SK-N-SH treated with all-trans-retinoic acid at 6 μM for 48 hours (cell line): Measurements from ENCODE around the gene RWDD4.

Experiments
- ATAC-seq: fragments of 200-7000 bp; cut with Tn5 transposase; 3 replicates; pipeline ENCODE4 v1.9.1; 2020; ENCODE audit warnings: mild to moderate bottlenecking, moderate library complexity
- ARNTL ChIP-seq: fragments of 450-650 bp; formaldehyde crosslinking; IDR thresholded peaks from 2 replicates; pipeline ENCODE4 v1.5.0; 2020; ENCODE audit warnings: low read depth, mild to moderate bottlenecking, moderate library complexity, borderline replicate concordance
- BACH2 ChIP-seq: fragments of 250-450 bp; sonication (Bioruptor Pico); IDR thresholded peaks from 2 replicates; pipeline ENCODE4 v1.9.0; 2021; ENCODE audit warnings: mild to moderate bottlenecking, borderline replicate concordance
- CSDC2 ChIP-seq: fragments of 250-450 bp; sonication (Bioruptor Pico); IDR thresholded peaks from 2 replicates; pipeline ENCODE4 v1.5.0; 2020; ENCODE audit warnings: mild to moderate bottlenecking, moderate library complexity
- ESRRG ChIP-seq: fragments of 250-450 bp; sonication (Bioruptor Pico); IDR thresholded peaks from 2 replicates; pipeline ENCODE4 v1.6.1; 2021; ENCODE audit warnings: mild to moderate bottlenecking
- GLIS3 ChIP-seq: fragments of 250-450 bp; sonication (Bioruptor Pico); IDR thresholded peaks from 2 replicates; pipeline ENCODE4 v1.5.0; 2020; ENCODE audit warnings: mild to moderate bottlenecking, moderate library complexity
- ISL1 ChIP-seq: fragments of 250-450 bp; sonication (Bioruptor Pico); IDR thresholded peaks from 2 replicates; pipeline ENCODE4 v2.1.2; 2022; ENCODE audit warnings: mild to moderate bottlenecking, moderate library complexity
- OSR1 ChIP-seq: fragments of 250-450 bp; sonication (Bioruptor Pico); IDR thresholded peaks from 2 replicates; pipeline ENCODE4 v1.8.0; 2022; ENCODE audit warnings: moderate library complexity, mild to moderate bottlenecking, inconsistent platforms
- POU6F1 ChIP-seq: fragments of 250-450 bp; sonication (Bioruptor Pico); IDR thresholded peaks from 2 replicates; pipeline ENCODE4 v1.8.0; 2021; ENCODE audit warnings: low read depth, mild to moderate bottlenecking, moderate library complexity, borderline replicate concordance
- PPARA ChIP-seq: fragments of 250-450 bp; sonication (Bioruptor Pico); IDR thresholded peaks from 2 replicates; pipeline ENCODE4 v1.5.0; 2020; ENCODE audit warnings: mild to moderate bottlenecking, borderline replicate concordance
- RARB ChIP-seq: fragments of 250-450 bp; sonication (Bioruptor Pico); IDR thresholded peaks from 2 replicates; pipeline ENCODE4 v1.8.0; 2021; ENCODE audit warnings: mild to moderate bottlenecking, moderate library complexity
- SNAI2 ChIP-seq: fragments of 250-450 bp; sonication (Bioruptor Pico); IDR thresholded peaks from 2 replicates; pipeline ENCODE4 v1.5.0; 2020; ENCODE audit warnings: mild to moderate bottlenecking, moderate library complexity
- TCF4 ChIP-seq: fragments of 250-450 bp; sonication (Bioruptor Pico); IDR thresholded peaks from 2 replicates; pipeline ENCODE4 v1.8.0; 2021; ENCODE audit warnings: mild to moderate bottlenecking, moderate library complexity, borderline replicate concordance
- TSHZ2 ChIP-seq: fragments of 250-450 bp; sonication (Bioruptor Pico); IDR thresholded peaks from 2 replicates; pipeline ENCODE4 v1.5.0; 2020; ENCODE audit warnings: mild to moderate bottlenecking, moderate library complexity
- ZC3H10 ChIP-seq: fragments of 250-450 bp; sonication (Bioruptor Pico); IDR thresholded peaks from 2 replicates; pipeline ENCODE4 v1.5.1; 2021; ENCODE audit warnings: mild to moderate bottlenecking, moderate library complexity
- ZFP3 ChIP-seq: fragments of 250-450 bp; sonication (Bioruptor Pico); IDR thresholded peaks from 2 replicates; pipeline ENCODE4 v1.5.0; 2020; ENCODE audit warnings: mild to moderate bottlenecking, moderate library complexity
- ZFP30 ChIP-seq: fragments of 450-650 bp; formaldehyde crosslinking; IDR thresholded peaks from 2 replicates; pipeline ENCODE4 v1.5.0; 2022; ENCODE audit warnings: mild to moderate bottlenecking, moderate library complexity
- ZNF70 ChIP-seq: fragments of 450-650 bp; formaldehyde crosslinking; IDR thresholded peaks from 2 replicates; pipeline ENCODE4 v1.5.0; 2020; ENCODE audit warnings: mild to moderate bottlenecking, moderate library complexity
- ZNF8 ChIP-seq: fragments of 450-650 bp; formaldehyde crosslinking; IDR thresholded peaks from 2 replicates; pipeline ENCODE4 v1.5.0; 2020; ENCODE audit warnings: mild to moderate bottlenecking, moderate library complexity
- TF ChIP-seq, protein P1 (sequence below): fragments of 250-450 bp; sonication (Bioruptor Pico); IDR thresholded peaks from 2 replicates; pipeline ENCODE4 v1.8.0; 2020; ENCODE audit warnings: mild to moderate bottlenecking, moderate library complexity, borderline replicate concordance
- TF ChIP-seq, protein P2 (sequence below): fragments of 250-450 bp; sonication (Bioruptor Pico); IDR thresholded peaks from 2 replicates; pipeline ENCODE4 v1.5.1; 2021; ENCODE audit warnings: mild to moderate bottlenecking, moderate library complexity

RWDD4 gene

GRCh38 chr4:183607894-183608293, 51.1 kb downstream of the RWDD4 start:
- no peak for ATAC-seq

DNA sequence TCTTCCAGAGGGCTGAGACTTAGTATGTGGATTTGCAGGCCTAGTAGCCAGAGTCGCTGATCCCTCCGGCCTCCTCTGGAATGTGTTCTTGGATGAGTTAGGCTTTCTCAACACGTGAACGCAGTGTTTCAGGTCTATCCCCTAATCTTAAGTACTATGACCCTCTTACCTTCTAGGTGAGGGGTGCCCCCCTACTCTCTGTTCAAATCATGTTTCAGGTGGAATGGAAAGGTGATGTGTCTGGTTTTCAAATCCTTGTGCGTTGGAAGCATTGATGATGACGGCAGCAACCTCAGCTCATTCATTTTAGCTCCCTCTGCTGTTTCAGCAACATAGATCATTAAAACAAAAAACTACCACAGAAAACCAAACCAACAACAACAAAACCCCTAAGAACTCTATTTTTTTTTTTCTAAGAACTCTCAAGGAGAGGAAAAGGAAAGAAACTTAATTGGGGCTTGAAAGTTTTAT, 56.4 kb downstream of the RWDD4 start:
- TF ChIP-seq, protein P1, sequence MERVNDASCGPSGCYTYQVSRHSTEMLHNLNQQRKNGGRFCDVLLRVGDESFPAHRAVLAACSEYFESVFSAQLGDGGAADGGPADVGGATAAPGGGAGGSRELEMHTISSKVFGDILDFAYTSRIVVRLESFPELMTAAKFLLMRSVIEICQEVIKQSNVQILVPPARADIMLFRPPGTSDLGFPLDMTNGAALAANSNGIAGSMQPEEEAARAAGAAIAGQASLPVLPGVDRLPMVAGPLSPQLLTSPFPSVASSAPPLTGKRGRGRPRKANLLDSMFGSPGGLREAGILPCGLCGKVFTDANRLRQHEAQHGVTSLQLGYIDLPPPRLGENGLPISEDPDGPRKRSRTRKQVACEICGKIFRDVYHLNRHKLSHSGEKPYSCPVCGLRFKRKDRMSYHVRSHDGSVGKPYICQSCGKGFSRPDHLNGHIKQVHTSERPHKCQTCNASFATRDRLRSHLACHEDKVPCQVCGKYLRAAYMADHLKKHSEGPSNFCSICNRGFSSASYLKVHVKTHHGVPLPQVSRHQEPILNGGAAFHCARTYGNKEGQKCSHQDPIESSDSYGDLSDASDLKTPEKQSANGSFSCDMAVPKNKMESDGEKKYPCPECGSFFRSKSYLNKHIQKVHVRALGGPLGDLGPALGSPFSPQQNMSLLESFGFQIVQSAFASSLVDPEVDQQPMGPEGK = no peak
- TF ChIP-seq ISL1 (no peak), ESRRG (CRISPR knock-in tag) (no peak), BACH2 (CRISPR knock-in tag) (no peak), TCF4 (CRISPR knock-in tag) (no peak), ZC3H10 (CRISPR knock-in tag) (no peak), ARNTL (CRISPR knock-in tag) (no peak), OSR1 (CRISPR knock-in tag) (no peak), PPARA (CRISPR knock-in tag) (no peak)
- TF ChIP-seq, protein P2, sequence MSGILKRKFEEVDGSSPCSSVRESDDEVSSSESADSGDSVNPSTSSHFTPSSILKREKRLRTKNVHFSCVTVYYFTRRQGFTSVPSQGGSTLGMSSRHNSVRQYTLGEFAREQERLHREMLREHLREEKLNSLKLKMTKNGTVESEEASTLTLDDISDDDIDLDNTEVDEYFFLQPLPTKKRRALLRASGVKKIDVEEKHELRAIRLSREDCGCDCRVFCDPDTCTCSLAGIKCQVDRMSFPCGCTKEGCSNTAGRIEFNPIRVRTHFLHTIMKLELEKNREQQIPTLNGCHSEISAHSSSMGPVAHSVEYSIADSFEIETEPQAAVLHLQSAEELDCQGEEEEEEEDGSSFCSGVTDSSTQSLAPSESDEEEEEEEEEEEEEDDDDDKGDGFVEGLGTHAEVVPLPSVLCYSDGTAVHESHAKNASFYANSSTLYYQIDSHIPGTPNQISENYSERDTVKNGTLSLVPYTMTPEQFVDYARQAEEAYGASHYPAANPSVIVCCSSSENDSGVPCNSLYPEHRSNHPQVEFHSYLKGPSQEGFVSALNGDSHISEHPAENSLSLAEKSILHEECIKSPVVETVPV (CRISPR knock-in tag) = no peak
- no peak for ATAC-seq

More at GRCh38 chr4:183607894-183608293, 51.1 kb downstream of the RWDD4 start:
- TF ChIP-seq POU6F1 (no peak), ZFP3 (CRISPR knock-in tag) (no peak), ZNF70 (CRISPR knock-in tag) (no peak), ZFP30 (no peak), ISL1 (no peak), ZNF8 (CRISPR knock-in tag) (no peak), ARNTL (CRISPR knock-in tag) (no peak), OSR1 (CRISPR knock-in tag) (no peak), TCF4 (CRISPR knock-in tag) (no peak), ESRRG (CRISPR knock-in tag) (no peak), BACH2 (CRISPR knock-in tag) (no peak), SNAI2 (no peak), RARB (CRISPR knock-in tag) (no peak), GLIS3 (CRISPR knock-in tag) (no peak), PPARA (CRISPR knock-in tag) (no peak), CSDC2 (CRISPR knock-in tag) (no peak), TSHZ2 (no peak)
- TF ChIP-seq, protein P1 = no peak
- TF ChIP-seq, protein P2 (CRISPR knock-in tag) = no peak
